Neuronal stem cell (in vitro differentiated cells): ENCODE measurements around the gene SURF4.
A peak's percentile ranks its signal among the peaks of the same experiment; 100 is the strongest.

Experiments
- DNase-seq: peaks from one replicate; pipeline ENCODE4 v3.0.0-alpha.2; 2013; ENCODE audit warnings: low spot score
- H2AFZ ChIP-seq: one replicate; pipeline ENCODE4 v1.6.1; 2013; ENCODE audit warnings: mild to moderate bottlenecking, low read length, inconsistent platforms
- H2AK5ac ChIP-seq: 2 replicates; pipeline ENCODE4 v1.6.1; 2013; ENCODE audit warnings: low read depth, mild to moderate bottlenecking, inconsistent platforms, low read length, moderate library complexity, mixed read lengths
- H2BK120ac ChIP-seq: 2 replicates; pipeline ENCODE4 v1.6.1; 2013; ENCODE audit warnings: low read depth, mild to moderate bottlenecking, inconsistent platforms, low read length, moderate library complexity, mixed read lengths
- H2BK12ac ChIP-seq: one replicate; pipeline ENCODE4 v1.6.1; 2013; ENCODE audit warnings: low read length, inconsistent platforms
- H2BK15ac ChIP-seq: 2 replicates; pipeline ENCODE4 v1.6.1; 2013; ENCODE audit warnings: mild to moderate bottlenecking, low read length, inconsistent platforms, mixed read lengths
- H2BK5ac ChIP-seq: one replicate; pipeline ENCODE4 v1.6.1; 2013; ENCODE audit warnings: inconsistent platforms, mild to moderate bottlenecking, low read length, moderate library complexity
- H3K14ac ChIP-seq: one replicate; pipeline ENCODE4 v1.6.1; 2013; ENCODE audit warnings: low read length, inconsistent platforms
- H3K18ac ChIP-seq: 2 replicates; pipeline ENCODE4 v1.6.1; 2013; ENCODE audit warnings: low read length, inconsistent platforms
- H3K23ac ChIP-seq: 2 replicates; pipeline ENCODE4 v1.6.1; 2013; ENCODE audit warnings: low read depth, mild to moderate bottlenecking, mixed read lengths, low read length, inconsistent platforms; ENCODE audit not compliant: poor library complexity
- H3K27ac ChIP-seq: replicated peaks from 3 replicates; pipeline ENCODE4 v1.5.1; 2013; ENCODE audit warnings: low read length, inconsistent platforms
- H3K27me3 ChIP-seq, 3 experiments: 2 replicates each; pipeline ENCODE4 v1.6.1; 2013; ENCODE audit warnings: low read length in 3 of 3, mild to moderate bottlenecking in 2 of 3, inconsistent platforms in 1 of 3, low read depth in 1 of 3, mixed read lengths in 1 of 3, moderate library complexity in 1 of 3; ENCODE audit not compliant: control insufficient read depth in 3 of 3, insufficient read depth in 3 of 3
- H3K36me3 ChIP-seq, 2 donors: replicated peaks in 1 of 2; 2 replicates each; pipeline ENCODE4 v1.6.1; 2013; ENCODE audit warnings: low read length in 2 of 2; ENCODE audit not compliant: control insufficient read depth in 2 of 2, insufficient read depth in 2 of 2
- H3K4ac ChIP-seq: 2 replicates; pipeline ENCODE4 v1.6.1; 2013; ENCODE audit warnings: inconsistent platforms, mild to moderate bottlenecking, low read length, moderate library complexity
- H3K4me1 ChIP-seq, 2 donors: 1 replicate in 1 of 2; 2 replicates in 1 of 2; pipeline ENCODE4 v1.6.1; 2013; ENCODE audit warnings: low read length in 2 of 2, low read depth in 1 of 2; ENCODE audit not compliant: control insufficient read depth in 2 of 2, insufficient read depth in 1 of 2
- H3K4me2 ChIP-seq: one replicate; pipeline ENCODE4 v1.6.1; 2013; ENCODE audit warnings: mild to moderate bottlenecking, low read length, inconsistent platforms; ENCODE audit not compliant: insufficient read depth, poor library complexity, severe bottlenecking
- H3K4me3 ChIP-seq, 2 donors: 2 replicates each; pipeline ENCODE4 v1.5.1; 2013; ENCODE audit warnings: low read length in 2 of 2, mild to moderate bottlenecking in 2 of 2, inconsistent platforms in 1 of 2, moderate library complexity in 1 of 2
- H3K79me1 ChIP-seq: one replicate; pipeline ENCODE4 v1.6.1; 2013; ENCODE audit warnings: low read depth, mild to moderate bottlenecking, inconsistent platforms, low read length, moderate library complexity
- H3K9ac ChIP-seq: one replicate; pipeline ENCODE4 v1.6.1; 2013; ENCODE audit warnings: mild to moderate bottlenecking, low read depth, low read length, inconsistent platforms; ENCODE audit not compliant: poor library complexity
- H3K9me3 ChIP-seq, 2 donors: replicated peaks in 1 of 2; 2 replicates each; pipeline versions ENCODE3 to v1.6.1; 2013; ENCODE audit warnings: low read length in 2 of 2, mild to moderate bottlenecking in 2 of 2, inconsistent platforms in 1 of 2, low read depth in 1 of 2, mixed read lengths in 1 of 2, moderate library complexity in 1 of 2; ENCODE audit not compliant: control insufficient read depth in 2 of 2, insufficient read depth in 1 of 2
- H4K8ac ChIP-seq: one replicate; pipeline ENCODE4 v1.6.1; 2013; ENCODE audit warnings: low read depth, mild to moderate bottlenecking, inconsistent platforms, low read length, moderate library complexity
- H4K91ac ChIP-seq: one replicate; pipeline ENCODE4 v1.6.1; 2013; ENCODE audit warnings: low read length, low read depth, mild to moderate bottlenecking, inconsistent platforms; ENCODE audit not compliant: poor library complexity
- WGBS, 2 donors: extraction: QIAGEN DNeasy Blood & Tissue Kit; methylation state at CpG; one replicate each; pipeline ENCODE4 v1.1.7; 2013; ENCODE audit warnings: missing lambda C conversion rate in 2 of 2, mixed read lengths in 1 of 2; ENCODE audit not compliant: insufficient read length in 2 of 2, insufficient replicate concordance in 1 of 2; ENCODE audit errors: extremely low coverage in 2 of 2; 5-methylcytosine and 5-hydroxymethylcytosine counted together

SURF4 gene

GRCh38 chr9:133403766-133404453 lies 28.1 kb upstream of the SURF4 start:
- Histone ChIP-seq H4K8ac (no peak overlapping the region), H3K9me3 (no peaks in the 10 kb centered on the region), H2BK12ac (no peak overlapping the region), H3K4me2 (no peak overlapping the region), H2BK120ac (no peak overlapping the region), H3K27me3 (no peaks in the 10 kb centered on the region), H3K18ac (no peak overlapping the region), H3K14ac (no peak overlapping the region), H2AK5ac (no peak overlapping the region), H3K4ac (no peak overlapping the region), H3K9ac (peak overlapping the region; percentile 3), H3K27ac (no peak overlapping the region), H2AFZ (no peak overlapping the region), H3K23ac (peak overlapping the region; percentile 23), H3K4me3 (no peak overlapping the region), H3K36me3 (peaks cover 35 to 55% of the 10 kb centered on the region in 2 donors), H3K79me1 (no peaks in the 10 kb centered on the region), H3K4me1 (no peaks in the 10 kb centered on the region), H2BK5ac (no peak overlapping the region), H4K91ac (peak overlapping the region; percentile 82), H2BK15ac (no peak overlapping the region)
- DNase-seq = no peak
- WGBS, 2 donors = no CpG with 5 or more reads among the region's 16 CpGs

- H3K27ac ChIP-seq = no peak overlapping the region
- no CpG with 5 or more reads among the region's 7 CpGs for WGBS, 2 donors
Measured at GRCh38 chr9:133402689-133403088, 26.8 kb upstream of the SURF4 start.

DNA sequence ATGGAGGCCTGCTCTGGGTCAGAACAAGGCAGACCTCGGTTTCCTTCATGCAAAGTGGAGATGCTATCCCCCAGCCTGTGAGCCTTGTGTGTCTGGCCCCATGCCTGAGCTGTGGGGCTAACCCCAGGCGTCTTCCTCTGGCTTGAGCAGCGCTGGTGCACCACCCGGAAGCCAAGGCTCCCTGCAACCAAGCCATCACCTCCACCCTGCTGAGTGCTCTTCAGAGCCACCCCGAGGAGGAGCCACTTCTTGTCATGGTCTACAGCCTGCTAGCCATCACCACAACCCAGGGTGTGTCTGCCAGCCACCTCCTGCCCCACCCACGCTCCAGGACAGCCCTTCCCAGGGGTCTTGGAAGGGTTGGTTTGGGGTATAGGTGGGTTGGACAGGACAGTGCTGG lies 25.7 kb upstream of the SURF4 start:
- Histone ChIP-seq H2BK5ac (peak overlapping the region; percentile 32), H2AFZ (no peak overlapping the region), H2BK15ac (no peak overlapping the region), H3K23ac (no peak overlapping the region), H4K91ac (no peak overlapping the region), H3K27ac (no peak overlapping the region), H2BK120ac (no peak overlapping the region), H3K4me3 (no peak overlapping the region), H3K9ac (no peak overlapping the region), H3K79me1 (no peaks in the 10 kb centered on the region), H3K14ac (no peak overlapping the region), H3K4me2 (no peak overlapping the region), H2BK12ac (no peak overlapping the region), H3K9me3 (no peaks in the 10 kb centered on the region), H2AK5ac (no peak overlapping the region), H3K4me1 (peaks cover 0 to 3% of the 10 kb centered on the region in 2 donors), H3K27me3 (peaks cover 0 to 2% (median 0%) of the 10 kb centered on the region in 3 experiments), H3K4ac (no peak overlapping the region), H3K18ac (no peak overlapping the region), H4K8ac (peak overlapping the region; percentile 32), H3K36me3 (peaks cover 25 to 33% of the 10 kb centered on the region in 2 donors)
- no peak for DNase-seq
- no CpG with 5 or more reads among the region's 6 CpGs for WGBS, 2 donors

More at GRCh38 chr9:133402689-133403088, 26.8 kb upstream of the SURF4 start:
- Histone ChIP-seq H3K4ac (no peak overlapping the region), H3K9me3 (no peaks in the 10 kb centered on the region), H2BK5ac (no peak overlapping the region), H3K9ac (peak overlapping the region; percentile 30), H3K36me3 (peaks cover 32 to 44% of the 10 kb centered on the region in 2 donors), H2AFZ (no peak overlapping the region), H4K91ac (no peak overlapping the region), H2AK5ac (no peak overlapping the region), H3K27me3 (no peaks in the 10 kb centered on the region), H2BK120ac (no peak overlapping the region), H3K18ac (no peak overlapping the region), H3K4me2 (no peak overlapping the region), H3K79me1 (no peaks in the 10 kb centered on the region), H3K14ac (no peak overlapping the region), H3K23ac (no peak overlapping the region), H3K4me1 (no peaks in the 10 kb centered on the region), H2BK15ac (no peak overlapping the region), H4K8ac (no peak overlapping the region), H2BK12ac (no peak overlapping the region), H3K4me3 (no peak overlapping the region)
- no peak for DNase-seq

DNA sequence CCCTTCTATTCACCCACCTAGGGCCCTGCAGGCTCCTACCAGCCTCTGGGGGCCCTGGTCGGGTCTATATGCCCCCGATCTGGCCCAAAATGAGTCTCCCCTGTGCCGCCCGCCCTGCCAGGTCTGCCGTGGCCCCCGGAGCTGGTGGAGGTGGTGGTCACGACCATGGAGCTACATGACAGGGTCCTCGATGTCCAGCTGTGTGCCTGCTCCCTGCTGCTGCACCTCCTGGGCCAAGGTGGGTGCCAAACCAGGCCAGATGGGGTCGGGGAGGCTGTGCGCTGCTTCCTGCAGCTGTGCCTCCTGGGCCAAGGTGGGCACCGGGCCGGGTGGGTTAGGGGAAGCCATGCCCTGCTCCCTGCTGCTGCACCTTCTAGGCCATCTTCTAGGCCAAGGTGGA lies 24.4 kb upstream of the SURF4 start:
- no peak overlapping the region for H2BK12ac ChIP-seq
- H3K4me2 ChIP-seq = no peak overlapping the region
- no peak overlapping the region for H3K14ac ChIP-seq
- no peak overlapping the region for H3K4me3 ChIP-seq
- H2BK5ac ChIP-seq = no peak overlapping the region
- H3K27me3 ChIP-seq = peaks cover 0 to 2% (median 0%) of the 10 kb centered on the region in 3 experiments
- H2BK15ac ChIP-seq = no peak overlapping the region
- H2AFZ ChIP-seq = no peak overlapping the region
- no peaks in the 10 kb centered on the region for H3K79me1 ChIP-seq
- no peaks in the 10 kb centered on the region for H3K9me3 ChIP-seq
- no peak overlapping the region for H2AK5ac ChIP-seq
- H4K8ac ChIP-seq = no peak overlapping the region
- H3K36me3 ChIP-seq = peaks cover 15 to 20% of the 10 kb centered on the region in 2 donors
- no CpG with 5 or more reads among the region's 12 CpGs for WGBS, 2 donors
- no peak overlapping the region for H3K4ac ChIP-seq
- no peak overlapping the region for H4K91ac ChIP-seq
- no peak overlapping the region for H3K23ac ChIP-seq
- DNase-seq = no peak
- no peak overlapping the region for H2BK120ac ChIP-seq
- no peak overlapping the region for H3K27ac ChIP-seq
- peak overlapping the region; percentile 48 for H3K18ac ChIP-seq
- H3K4me1 ChIP-seq = peaks cover 0 to 3% of the 10 kb centered on the region in 2 donors
- H3K9ac ChIP-seq = no peak overlapping the region
